Stimulated activated naive CD8-positive, alpha-beta T cell treated with anti-CD3 and anti-CD28 coated beads, Interleukin-15, amount 100 ng/mL, for 72 hours (primary cell): Measurements from ENCODE around the gene SH2D3A.

Source experiments
- ATAC-seq: fragments of 150-1000 bp; cut with Tn5 transposase; 2 replicates; pipeline ENCODE4 v1.10.0; 2021; ENCODE audit warnings: mild to moderate bottlenecking, moderate library complexity
- DNase-seq, 2 donors: peaks; one replicate each; pipeline ENCODE4 v3.0.0; 2021 to 2022
- H3K27ac Mint-ChIP-seq, 2 donors: one replicate each; pipeline ENCODE4 v1.8.0; 2022; ENCODE audit warnings: mild to moderate bottlenecking in 2 of 2, mixed read lengths in 2 of 2, moderate library complexity in 2 of 2
- H3K27me3 Mint-ChIP-seq: one replicate; pipeline ENCODE4 v1.8.0; 2022; ENCODE audit warnings: mixed read lengths
- H3K4me1 Mint-ChIP-seq: one replicate; pipeline ENCODE4 v1.8.0; 2022; ENCODE audit warnings: mild to moderate bottlenecking, mixed read lengths
- H3K4me3 Mint-ChIP-seq, 2 donors: one replicate each; pipeline ENCODE4 v1.8.0; 2022; ENCODE audit warnings: mild to moderate bottlenecking in 2 of 2, mixed read lengths in 2 of 2, moderate library complexity in 1 of 2
- H3K9me3 Mint-ChIP-seq, 2 donors: one replicate each; pipeline ENCODE4 v1.8.0; 2022; ENCODE audit warnings: mixed read lengths in 2 of 2

SH2D3A gene

DNA sequence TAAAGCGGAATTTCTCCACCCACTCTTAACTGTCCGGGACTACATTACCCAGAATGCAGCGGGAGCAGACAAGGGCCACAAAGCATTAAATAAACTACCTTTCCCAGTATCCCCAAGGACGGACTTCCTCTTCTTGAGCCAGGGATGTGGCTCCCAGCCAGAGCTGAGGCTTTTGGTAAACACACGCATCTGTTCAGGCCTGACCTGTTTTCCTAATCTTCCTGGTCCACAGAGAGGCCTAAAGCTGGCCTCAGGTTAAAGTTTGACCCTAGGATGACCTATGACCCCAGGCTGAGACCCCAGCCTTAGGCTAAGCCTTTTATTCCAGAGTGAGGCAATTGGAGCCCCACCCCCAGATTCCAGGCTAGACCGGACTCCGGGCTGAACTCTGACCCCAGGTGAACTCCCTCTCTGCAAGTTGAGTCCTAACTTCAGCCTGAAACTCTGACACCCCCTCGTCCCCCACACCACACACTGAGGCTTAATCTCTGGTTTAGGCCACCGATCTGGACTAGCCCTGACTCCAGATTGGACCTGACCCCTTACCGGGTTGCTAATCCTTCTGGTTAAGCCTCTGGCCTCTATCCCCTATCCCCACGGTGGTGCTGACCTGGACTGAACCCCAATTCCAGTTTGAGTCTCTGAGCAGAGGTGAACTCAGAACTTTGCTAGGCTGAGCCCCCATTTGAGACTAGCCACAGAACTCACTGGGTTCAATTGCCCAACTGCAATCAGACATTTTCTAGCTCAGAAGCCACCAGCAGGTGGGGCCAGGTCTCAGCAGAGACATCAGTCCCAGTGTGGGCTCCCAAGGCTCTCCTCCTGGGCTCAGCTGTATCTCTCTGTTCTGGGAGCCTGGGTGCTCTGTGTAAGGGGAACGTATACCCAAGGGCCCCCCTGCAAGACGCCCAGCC lies 29.1 kb downstream of the SH2D3A start:
- peak; percentile 50 for ATAC-seq
- Mint-ChIP-seq H3K27me3 (no peaks in the 10 kb centered on the region), H3K4me1 (peaks cover 41% of the 10 kb centered on the region), H3K27ac (peak overlapping the region; percentile 14 to 100), H3K9me3 (no peaks in the 10 kb centered on the region), H3K4me3 (peak overlapping the region; percentile 77 to 98)
- peak; percentile 84 to 89 for DNase-seq

DNA sequence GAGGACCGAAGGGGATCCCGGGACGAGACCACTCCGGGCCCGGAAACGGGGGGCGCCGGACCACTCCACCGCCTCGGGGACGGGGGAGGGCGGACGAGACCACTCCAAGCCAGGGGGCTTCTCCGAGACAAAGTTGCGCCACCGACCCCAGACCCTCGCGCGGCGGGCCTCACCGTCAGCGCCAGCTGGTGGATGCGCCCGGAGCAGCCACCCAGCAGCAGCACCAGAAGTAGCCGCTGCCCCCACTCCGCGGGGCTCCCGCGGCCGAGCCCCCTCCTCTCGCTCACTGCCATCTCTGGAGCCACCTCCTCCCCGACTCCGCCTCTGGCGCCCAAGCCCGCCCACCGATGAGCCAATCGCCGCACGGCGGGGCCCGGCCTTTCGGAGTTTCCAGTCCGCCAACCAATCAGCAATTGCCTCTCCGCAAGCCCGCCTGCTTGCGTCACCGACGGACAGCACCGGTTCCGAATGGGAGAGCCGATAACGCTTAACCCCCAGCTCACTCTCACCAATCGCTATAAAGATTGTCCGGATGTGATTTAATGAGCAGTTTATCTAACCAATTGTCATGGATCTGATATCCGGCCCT lies 29.9 kb downstream of the SH2D3A start, which contains the start of gene GPR108:
TSS of gene GPR108 (minus strand) at position 297 of the 589 bp plus-strand sequence. CDS start at position 293, 4 bp downstream.
- Mint-ChIP-seq H3K27me3 (no peaks in the 10 kb centered on the region), H3K4me1 (peaks cover 41% of the 10 kb centered on the region), H3K4me3 (peak within 1 kb of the TSS; percentile 77 to 98), H3K27ac (peak within 1 kb of the TSS; percentile 99 to 100), H3K9me3 (no peaks in the 10 kb centered on the region)
- ATAC-seq: peak; percentile 78
- DNase-seq: peak; percentile 100

DNA sequence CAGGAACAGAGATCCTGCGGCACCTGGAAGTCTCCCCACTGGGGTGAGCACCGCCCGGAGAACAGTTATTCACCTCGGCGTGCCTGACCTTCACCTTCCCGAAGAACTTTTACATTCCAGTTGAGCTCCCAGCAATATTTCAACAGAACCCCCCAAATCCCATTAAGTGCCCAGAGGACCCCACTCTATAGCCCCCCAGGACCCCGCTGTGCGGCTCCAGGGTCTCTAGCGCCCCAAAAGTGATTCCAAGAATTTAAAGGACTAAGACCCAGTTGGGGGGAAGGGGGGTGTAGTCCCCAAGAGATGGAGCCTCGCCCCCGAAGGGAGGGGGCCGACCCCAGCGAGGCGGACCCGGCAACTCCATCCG lies 30.3 kb downstream of the SH2D3A start:
- Mint-ChIP-seq H3K27me3 (no peaks in the 10 kb centered on the region), H3K4me1 (peaks cover 41% of the 10 kb centered on the region), H3K4me3 (peak overlapping the region; percentile 77 to 98), H3K9me3 (no peaks in the 10 kb centered on the region), H3K27ac (peak overlapping the region; percentile 99 to 100)
- DNase-seq: no peak
- peak; percentile 1 for ATAC-seq

DNA sequence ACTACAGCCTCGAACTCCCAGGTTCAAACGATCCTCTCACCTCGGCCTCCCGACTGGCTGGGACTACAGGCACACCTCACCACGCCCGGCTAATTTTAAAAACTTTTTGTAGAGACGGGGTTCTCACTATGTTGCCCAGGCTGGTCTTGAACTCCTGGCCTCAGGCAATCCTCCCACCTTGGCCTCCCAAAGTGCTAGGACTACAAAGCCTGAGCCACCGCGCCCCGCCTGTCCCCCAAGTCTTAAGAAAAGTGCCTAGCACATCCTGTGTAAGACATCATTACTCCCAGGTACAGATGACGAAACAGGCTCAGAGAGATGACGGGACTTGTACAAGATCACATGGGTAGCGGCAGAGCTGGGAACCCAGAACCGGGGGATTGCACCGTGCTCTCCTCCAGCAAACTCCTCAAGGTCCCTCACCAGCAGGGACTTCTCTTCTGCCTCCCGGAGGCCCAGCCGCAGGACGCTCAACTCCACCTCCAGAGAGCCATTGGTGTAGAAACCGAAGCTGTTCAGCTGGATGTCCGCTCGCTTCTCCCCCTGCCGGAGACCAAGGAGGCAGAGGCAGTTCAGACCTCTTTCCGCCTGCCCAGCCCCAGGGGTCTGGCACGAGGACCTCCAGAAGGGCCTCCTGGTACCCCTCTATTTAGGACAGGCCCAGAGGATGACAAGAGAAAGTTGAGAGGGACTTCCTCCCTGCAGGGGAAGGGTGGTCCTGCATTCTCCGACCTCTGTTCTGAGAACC lies 30.9 kb downstream of the SH2D3A start:
- ATAC-seq: peak; percentile 56
- Mint-ChIP-seq H3K27ac (peak overlapping the region; percentile 99 to 100), H3K4me1 (peaks cover 38% of the 10 kb centered on the region), H3K27me3 (no peaks in the 10 kb centered on the region), H3K4me3 (peak overlapping the region; percentile 77 to 98), H3K9me3 (no peaks in the 10 kb centered on the region)
- DNase-seq: peak; percentile 78 to 87

DNA sequence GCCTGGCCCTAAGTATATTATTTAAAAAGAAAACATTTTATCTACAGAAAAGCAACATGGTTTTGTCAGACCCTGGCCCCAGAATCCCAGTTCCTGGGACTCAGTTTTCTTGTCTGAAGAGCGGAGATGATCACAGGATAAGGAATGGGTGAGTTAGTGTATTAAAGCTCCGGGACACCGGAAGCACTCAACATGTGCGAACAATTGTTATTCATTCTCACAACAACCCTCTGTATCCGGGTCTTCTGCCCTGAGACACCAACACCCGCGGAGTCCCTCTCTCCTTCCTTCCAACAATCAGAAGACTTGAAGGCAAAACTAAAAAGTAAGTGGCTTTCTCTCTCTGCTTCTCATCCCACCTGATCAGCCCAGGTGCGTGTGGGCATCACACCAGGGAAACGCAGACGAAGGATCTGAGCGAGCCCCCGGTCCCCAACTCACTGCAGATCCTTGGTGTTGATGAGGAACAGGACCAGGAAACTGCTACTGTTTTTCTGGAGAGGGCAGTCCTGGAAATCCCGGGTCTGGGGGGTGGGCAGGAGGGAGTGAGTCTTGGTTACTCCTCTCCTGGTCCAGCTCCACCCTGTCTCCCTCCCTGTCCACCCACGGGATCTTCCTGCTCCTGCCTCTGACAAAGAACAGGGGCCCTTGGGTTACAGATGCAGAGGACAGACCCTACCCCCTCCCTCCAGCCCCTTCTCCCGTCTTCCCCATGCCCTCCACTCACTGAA lies 31.9 kb downstream of the SH2D3A start:
- Mint-ChIP-seq H3K9me3 (no peaks in the 10 kb centered on the region), H3K27me3 (no peaks in the 10 kb centered on the region), H3K4me3 (peak overlapping the region; percentile 77 to 98), H3K4me1 (peaks cover 31% of the 10 kb centered on the region), H3K27ac (peak overlapping the region; percentile 99 to 100)
- ATAC-seq (no peak), DNase-seq (no peak)

DNA sequence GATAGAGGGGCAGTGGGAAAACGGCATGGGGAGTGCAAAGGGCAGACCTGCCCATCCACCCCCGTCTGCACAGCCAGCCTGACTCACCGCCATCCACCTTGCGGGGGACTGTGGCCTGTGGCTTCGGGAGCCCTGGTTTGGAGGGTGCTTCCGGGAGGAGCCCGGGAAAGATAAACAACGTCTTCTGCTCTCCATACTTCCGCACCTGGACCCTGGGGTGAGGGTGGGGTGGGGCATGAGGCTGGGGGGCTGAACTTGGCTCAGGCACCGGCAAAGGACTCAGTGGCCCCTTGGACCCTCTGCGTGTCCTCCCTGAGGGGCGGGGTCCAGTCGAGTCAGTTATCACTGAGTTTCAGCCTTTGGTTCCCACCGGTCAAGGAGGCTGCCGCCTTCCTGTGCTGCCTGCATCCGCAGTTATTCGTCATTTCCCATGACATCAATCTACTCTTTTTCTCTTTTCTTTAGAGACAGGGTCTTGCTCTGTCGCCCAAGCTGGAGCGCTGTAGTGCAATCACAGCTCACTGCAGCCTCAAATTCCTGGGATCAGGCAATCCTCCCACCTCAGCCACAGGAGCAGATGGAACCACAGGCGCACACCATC lies 33.0 kb downstream of the SH2D3A start:
- DNase-seq: no peak
- H3K4me3 Mint-ChIP-seq: peak overlapping the region in 1 of 2 donors; percentile 15
- no peaks in the 10 kb centered on the region for H3K9me3 Mint-ChIP-seq
- ATAC-seq: no peak
- no peaks in the 10 kb centered on the region for H3K27me3 Mint-ChIP-seq
- H3K4me1 Mint-ChIP-seq: peaks cover 31% of the 10 kb centered on the region
- no peak overlapping the region for H3K27ac Mint-ChIP-seq

DNA sequence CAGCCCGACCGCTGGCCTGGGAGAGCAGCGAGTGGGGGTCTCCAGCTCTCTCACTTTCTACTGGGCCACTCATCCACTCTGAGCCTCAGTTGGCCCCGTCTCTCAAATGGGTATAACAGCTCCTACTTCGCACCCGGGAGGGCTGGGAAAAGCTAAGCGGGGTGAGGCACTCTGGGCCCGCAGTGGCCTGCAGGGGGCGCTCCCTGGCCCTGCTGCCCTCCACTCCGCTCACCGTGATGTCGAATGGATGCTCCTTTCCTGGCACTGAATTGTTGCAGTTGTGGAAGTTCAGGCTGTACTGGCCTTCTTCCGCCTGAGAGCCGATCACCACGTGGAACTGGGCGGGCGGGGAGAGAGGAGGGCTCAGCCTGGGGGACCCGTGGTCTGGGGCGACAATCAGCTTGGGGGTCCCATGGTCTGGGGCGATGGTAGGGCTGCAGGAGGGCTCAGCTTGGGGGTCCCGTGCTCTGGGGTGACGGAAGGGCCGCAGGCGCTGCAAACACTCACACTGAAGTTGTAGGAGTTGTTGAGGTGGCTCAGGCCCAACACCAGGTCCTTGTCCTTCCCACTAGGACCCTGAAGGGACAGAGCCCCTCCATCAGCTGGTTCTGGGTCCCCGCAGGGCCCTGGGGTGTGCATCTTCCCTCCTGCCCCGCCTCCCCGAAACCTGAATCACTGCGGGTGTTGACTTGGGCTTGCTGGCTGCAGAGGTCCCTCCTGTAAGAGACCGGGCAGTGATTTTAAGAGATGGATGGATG lies 33.7 kb downstream of the SH2D3A start:
- ATAC-seq (no peak), DNase-seq (no peak)
- H3K27me3 Mint-ChIP-seq: no peaks in the 10 kb centered on the region
- peak overlapping the region in 1 of 2 donors; percentile 80 for H3K27ac Mint-ChIP-seq
- H3K4me3 Mint-ChIP-seq: no peak overlapping the region
- peaks cover 25% of the 10 kb centered on the region for H3K4me1 Mint-ChIP-seq
- no peaks in the 10 kb centered on the region for H3K9me3 Mint-ChIP-seq

DNA sequence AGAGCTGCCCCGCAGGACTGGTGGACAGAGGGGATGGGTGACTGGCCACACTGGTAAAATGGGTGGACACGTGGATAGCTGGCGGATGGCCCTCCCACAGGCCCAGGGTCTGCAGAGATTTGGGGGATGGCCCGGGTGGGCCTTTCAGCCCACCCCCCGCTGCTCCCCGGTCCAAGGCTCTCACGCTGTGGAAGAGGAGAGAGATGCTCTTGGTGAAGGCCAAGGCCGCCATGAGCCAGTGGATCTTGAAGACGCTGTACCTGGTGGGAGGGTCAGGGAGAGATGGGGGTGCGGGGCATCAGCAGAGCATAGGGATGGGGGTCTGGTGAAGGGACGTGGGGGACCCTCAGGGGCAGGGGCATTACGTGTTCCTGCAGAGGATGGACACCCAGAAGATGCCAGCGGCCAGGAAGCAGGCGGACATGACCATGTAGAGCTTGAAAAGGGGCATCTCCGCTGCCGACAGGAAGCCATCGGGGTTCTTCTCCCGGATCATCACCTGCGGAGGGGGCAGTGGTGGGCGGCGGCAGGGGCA lies 34.4 kb downstream of the SH2D3A start:
- ATAC-seq: no peak
- Mint-ChIP-seq H3K27me3 (no peaks in the 10 kb centered on the region), H3K9me3 (no peaks in the 10 kb centered on the region), H3K4me3 (no peak overlapping the region), H3K27ac (no peak overlapping the region), H3K4me1 (peaks cover 19% of the 10 kb centered on the region)
- no peak for DNase-seq

DNA sequence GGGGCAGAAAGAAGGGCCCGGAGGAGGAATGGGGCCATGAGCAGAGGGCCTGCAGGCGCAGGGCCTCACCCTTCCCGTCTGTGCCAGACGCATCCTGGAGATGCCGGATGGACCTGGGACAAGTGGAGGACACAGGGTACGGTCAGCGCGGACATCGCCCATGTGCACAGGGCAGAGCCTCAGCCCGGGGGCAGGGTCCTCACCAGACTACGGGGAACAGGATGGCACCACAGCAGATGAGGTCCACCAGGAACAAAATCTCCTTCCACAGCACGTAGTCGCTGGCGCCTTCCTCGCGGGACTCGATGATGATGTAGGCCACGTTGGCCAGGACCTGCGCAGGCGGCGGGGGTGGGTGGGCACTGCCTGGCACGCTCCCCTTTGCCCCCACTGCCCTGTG lies 35.4 kb downstream of the SH2D3A start:
- Mint-ChIP-seq H3K27ac (no peak overlapping the region), H3K9me3 (no peaks in the 10 kb centered on the region), H3K4me3 (no peak overlapping the region), H3K27me3 (no peaks in the 10 kb centered on the region), H3K4me1 (peaks cover 17% of the 10 kb centered on the region)
- ATAC-seq (no peak), DNase-seq (no peak)

DNA sequence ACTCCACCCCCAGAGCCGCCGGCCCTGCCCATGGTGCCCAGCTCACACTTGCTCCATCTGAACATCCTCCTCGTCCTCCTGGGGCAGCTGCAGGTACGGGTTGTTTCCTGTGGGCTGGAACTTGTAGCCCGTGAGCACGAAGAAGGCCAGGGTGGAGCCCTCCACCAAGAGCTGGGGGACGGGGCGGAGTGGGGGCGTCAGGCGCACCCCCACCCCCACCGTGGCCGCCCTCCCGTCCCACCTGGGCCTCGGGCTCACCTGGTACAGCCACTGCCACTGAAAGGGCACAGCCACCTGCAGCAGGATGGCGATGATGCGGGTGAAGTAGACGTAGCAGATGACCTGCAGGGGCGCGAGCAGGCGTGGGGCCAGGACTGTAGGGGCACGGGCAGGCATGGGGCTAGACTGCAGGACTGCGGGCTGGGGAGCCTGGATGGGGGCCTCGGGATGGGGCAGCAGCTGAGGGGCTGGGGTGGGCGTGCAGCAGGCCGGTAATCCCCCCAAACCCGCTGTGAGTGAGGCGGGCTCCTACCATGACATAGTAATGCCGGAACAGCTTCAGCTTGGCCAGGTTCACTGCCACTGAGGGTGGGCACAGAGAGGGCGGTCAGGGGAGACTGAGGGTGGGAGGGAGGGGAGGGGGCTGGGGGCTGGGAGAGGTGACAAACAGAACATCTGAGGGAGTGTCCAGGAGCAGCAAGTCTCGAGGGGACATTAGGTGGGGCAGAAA lies 36.1 kb downstream of the SH2D3A start:
- Mint-ChIP-seq H3K9me3 (no peaks in the 10 kb centered on the region), H3K27me3 (no peaks in the 10 kb centered on the region)
- ATAC-seq: peak; percentile 22

DNA sequence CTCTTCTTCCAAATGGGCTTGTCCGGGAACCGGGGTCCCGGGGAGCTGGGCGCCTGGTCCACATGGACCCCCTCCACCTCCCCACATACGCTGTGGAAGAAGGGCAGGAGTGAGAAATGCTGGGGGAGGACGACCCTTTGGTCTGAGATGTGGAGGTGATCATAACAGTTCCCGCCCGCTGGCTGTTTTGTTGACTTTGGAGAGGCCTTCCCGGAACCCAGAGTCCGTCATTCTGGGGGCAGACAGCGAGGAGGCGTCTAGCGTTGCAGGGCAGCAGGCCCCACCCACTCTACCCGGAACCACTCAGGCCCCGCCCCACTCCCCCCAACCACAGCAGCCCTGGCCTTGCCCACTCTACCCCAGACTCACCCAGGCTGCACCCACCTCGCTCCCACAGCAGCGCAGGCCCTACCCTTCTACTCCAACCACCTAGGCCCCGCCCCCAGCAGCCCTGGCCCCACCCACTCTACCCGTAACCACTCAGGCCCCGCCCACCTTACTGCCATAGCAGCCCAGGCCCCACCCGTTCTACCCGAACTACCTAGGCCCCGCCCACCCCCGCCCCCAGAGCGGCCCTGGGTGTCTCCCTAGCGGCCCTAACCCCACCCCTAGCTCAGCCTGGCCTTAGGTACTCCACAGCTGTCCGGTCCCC lies 37.0 kb downstream of the SH2D3A start:
- ATAC-seq (peak; percentile 35), DNase-seq (no peak)
- no peak overlapping the region for H3K4me3 Mint-ChIP-seq
- no peak overlapping the region for H3K27ac Mint-ChIP-seq
- no peaks in the 10 kb centered on the region for H3K9me3 Mint-ChIP-seq
- peaks cover 11% of the 10 kb centered on the region for H3K4me1 Mint-ChIP-seq
- H3K27me3 Mint-ChIP-seq: no peaks in the 10 kb centered on the region

More for the DNA sequence above, 36.1 kb downstream of the SH2D3A start:
- no peak overlapping the region for H3K27ac Mint-ChIP-seq
- no peak overlapping the region for H3K4me3 Mint-ChIP-seq
- peaks cover 14% of the 10 kb centered on the region for H3K4me1 Mint-ChIP-seq
- DNase-seq: no peak

DNA sequence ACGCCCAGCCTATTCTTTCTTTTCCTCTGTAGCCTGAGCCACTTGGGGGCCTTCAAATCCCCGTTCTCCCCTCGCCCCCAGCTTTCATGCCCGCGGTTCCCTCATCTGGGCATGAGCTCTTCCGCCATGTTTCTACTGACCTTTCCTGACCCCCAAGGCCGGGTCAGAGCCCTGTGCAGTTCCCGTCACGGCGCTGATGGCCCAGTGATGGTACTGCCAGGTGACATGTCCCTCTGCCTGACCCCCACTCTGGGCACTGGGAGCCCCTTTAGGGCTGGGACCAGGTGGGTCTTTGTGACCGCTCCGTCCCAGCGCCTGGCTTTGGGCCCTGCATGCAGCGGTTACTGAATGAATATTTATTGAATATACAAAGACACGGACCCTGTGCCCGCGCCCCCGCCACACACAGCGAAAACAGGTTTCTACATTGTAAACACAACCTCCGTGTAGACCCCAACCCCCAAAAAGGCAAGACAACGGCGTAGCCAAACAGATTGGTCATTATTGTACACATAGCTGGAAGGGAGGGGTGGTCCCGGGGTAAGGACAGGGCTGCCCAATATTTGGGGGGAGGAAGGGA lies 37.6 kb downstream of the SH2D3A start:
- DNase-seq (no peak), ATAC-seq (no peak)
- Mint-ChIP-seq H3K4me1 (peaks cover 13% of the 10 kb centered on the region), H3K27me3 (no peaks in the 10 kb centered on the region), H3K4me3 (no peak overlapping the region), H3K27ac (no peak overlapping the region), H3K9me3 (no peaks in the 10 kb centered on the region)

DNA sequence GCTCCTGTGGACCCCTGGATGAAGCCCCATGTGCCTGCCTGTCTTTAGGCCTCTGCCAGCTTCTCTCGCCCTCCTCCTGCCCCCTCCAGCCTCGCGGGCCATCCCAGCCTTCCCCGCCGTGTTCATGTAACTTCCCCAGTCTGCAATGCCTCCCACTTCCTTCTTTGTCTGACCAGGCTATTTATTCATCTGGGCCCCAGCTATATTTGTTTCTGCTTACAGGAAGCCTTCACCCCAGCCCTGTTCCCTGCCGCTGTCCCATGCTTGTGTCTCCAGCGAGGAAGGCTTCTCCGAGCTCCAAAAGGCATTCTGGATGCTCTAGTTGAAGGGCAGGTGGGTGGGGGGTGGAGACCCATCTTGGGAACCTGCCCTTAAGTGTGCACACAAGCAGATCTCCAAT lies 38.9 kb downstream of the SH2D3A start:
- H3K9me3 Mint-ChIP-seq: no peaks in the 10 kb centered on the region
- H3K27me3 Mint-ChIP-seq: no peaks in the 10 kb centered on the region
- H3K4me3 Mint-ChIP-seq: no peak overlapping the region
- ATAC-seq (no peak), DNase-seq (no peak)
- peaks cover 9% of the 10 kb centered on the region for H3K4me1 Mint-ChIP-seq
- no peak overlapping the region for H3K27ac Mint-ChIP-seq
